SK-N-SH (cell line): Measurements from ENCODE around the gene ZFYVE27. TPM values are rescaled to one million over a fixed set of nuclear protein-coding genes. Genes with fewer than 3 reads are reported as not detected.
A peak's percentile ranks its signal among the peaks of the same experiment; 100 is the strongest.

ENCODE experiments used
- CTCF ChIA-PET: fragments of 300-600, 350-600 bp; formaldehyde crosslinking; extraction: SDS; loops from one replicate; lab custom pipeline; 2021; lab: Yijun Ruan, JAX
- POLR2A ChIA-PET: fragments of 350-600 bp; sonication (Branson Sonifier 250); formaldehyde crosslinking; extraction: SDS; loops from one replicate; lab custom pipeline; 2020; ENCODE audit warnings: antibody characterized with exemption, inconsistent platforms; lab: Yijun Ruan, JAX
- DNase-seq: peaks from one replicate; pipeline ENCODE4 v3.0.0; 2012
- H2AFZ ChIP-seq: fragments of 200-600 bp; sonication (generic); 2 replicates; pipeline ENCODE4 v1.8.1; 2016; ENCODE audit warnings: antibody characterized with exemption, mild to moderate bottlenecking, low read depth
- H3F3A ChIP-seq: fragments of 200-600 bp; sonication (generic); replicated peaks from 2 replicates; pipeline ENCODE3; 2016; ENCODE audit warnings: antibody characterized with exemption, mild to moderate bottlenecking; ENCODE audit not compliant: insufficient read depth
- H3K27ac ChIP-seq, 2 experiments: fragments of 200-500 bp in 1 of 2; fragments of 200-600 bp in 1 of 2; sonication (Bioruptor generic) in 1 of 2; sonication (generic), shearing (Covaris generic) in 1 of 2; 2 replicates each; pipeline versions ENCODE4 v1.5.1 to v1.6.1; 2014 to 2016; ENCODE audit warnings: low read depth in 2 of 2, inconsistent platforms in 1 of 2, low read length in 1 of 2, mild to moderate bottlenecking in 1 of 2, mixed read lengths in 1 of 2
- H3K27me3 ChIP-seq: fragments of 200-600 bp; sonication (generic), shearing (Covaris generic); 2 replicates; pipeline ENCODE4 v1.6.1; 2016; ENCODE audit warnings: mixed run types; ENCODE audit not compliant: insufficient read depth
- H3K36me3 ChIP-seq, 2 experiments: fragments of 200-500 bp in 1 of 2; fragments of 200-600 bp in 1 of 2; sonication (Bioruptor generic) in 1 of 2; sonication (generic) in 1 of 2; replicated peaks in 1 of 2; 2 replicates each; pipeline versions ENCODE3 to v1.5.1; 2014 to 2016; ENCODE audit warnings: low read length in 1 of 2, mild to moderate bottlenecking in 1 of 2; ENCODE audit not compliant: insufficient read depth in 2 of 2, control insufficient read depth in 1 of 2
- H3K4me1 ChIP-seq, 2 experiments: fragments of 200-500 bp in 1 of 2; fragments of 200-600 bp in 1 of 2; sonication (Bioruptor generic) in 1 of 2; sonication (generic), shearing (Covaris generic) in 1 of 2; 2 replicates each; pipeline versions ENCODE4 v1.5.1 to v1.6.1; 2014 to 2016; ENCODE audit warnings: low read depth in 1 of 2, low read length in 1 of 2, mixed run types in 1 of 2; ENCODE audit not compliant: insufficient read depth in 2 of 2, control insufficient read depth in 1 of 2
- H3K4me2 ChIP-seq: fragments of 200-600 bp; sonication (generic), shearing (Covaris generic); 2 replicates; pipeline ENCODE4 v1.6.1; 2017; ENCODE audit warnings: mixed run types
- H3K4me3 ChIP-seq, 2 experiments: fragments of 200-500 bp in 1 of 2; fragments of 200-600 bp in 1 of 2; sonication (Bioruptor generic) in 1 of 2; sonication (generic), shearing (Covaris generic) in 1 of 2; 2 replicates each; pipeline versions ENCODE4 v1.5.1 to v1.8.1; 2014 to 2016; ENCODE audit warnings: low read depth in 2 of 2, inconsistent platforms in 1 of 2, low read length in 1 of 2, mild to moderate bottlenecking in 1 of 2, mixed read lengths in 1 of 2, moderate library complexity in 1 of 2
- H3K79me2 ChIP-seq: fragments of 200-600 bp; sonication (generic); 2 replicates; pipeline ENCODE4 v1.8.1; 2017; ENCODE audit warnings: mild to moderate bottlenecking; ENCODE audit not compliant: insufficient read depth
- H3K9ac ChIP-seq: fragments of 200-600 bp; sonication (generic); 2 replicates; pipeline ENCODE4 v1.6.1; 2017; ENCODE audit warnings: mixed run types
- H3K9me2 ChIP-seq: fragments of 200-600 bp; sonication (generic); 2 replicates; pipeline ENCODE4 v1.6.1; 2017; ENCODE audit warnings: mixed run types
- H3K9me3 ChIP-seq: fragments of 200-600 bp; sonication (generic); 2 replicates; pipeline ENCODE4 v1.6.1; 2017; ENCODE audit warnings: mixed run types, mild to moderate bottlenecking, moderate library complexity
- H4K20me1 ChIP-seq: fragments of 200-600 bp; sonication (generic); 2 replicates; pipeline ENCODE4 v1.6.1; 2017; ENCODE audit warnings: mild to moderate bottlenecking, mixed run types; ENCODE audit not compliant: insufficient read depth
- ELF1 ChIP-seq: IDR thresholded peaks from 2 replicates; pipeline ENCODE4 v1.4.0; 2012
- FOSL2 ChIP-seq: IDR thresholded peaks from 2 replicates; pipeline ENCODE4 v1.4.0; 2012; ENCODE audit warnings: low read depth, mild to moderate bottlenecking, moderate library complexity, borderline replicate concordance
- GATA2 ChIP-seq: sonication (generic); formaldehyde crosslinking; IDR thresholded peaks from 2 replicates; pipeline ENCODE4 v1.5.0; 2020; ENCODE audit warnings: mild to moderate bottlenecking, missing genetic modification reagents
- JUND ChIP-seq: IDR thresholded peaks from 2 replicates; pipeline ENCODE4 v1.4.0; 2012
- MEF2A ChIP-seq: IDR thresholded peaks from 2 replicates; pipeline ENCODE4 v1.4.0; 2012; ENCODE audit warnings: low read depth, borderline replicate concordance
- POLR2AphosphoS5 ChIP-seq: IDR thresholded peaks from 2 replicates; pipeline ENCODE4 v1.6.1; 2012; ENCODE audit warnings: low read depth, low read length
- RAD21 ChIP-seq: IDR thresholded peaks from 2 replicates; pipeline ENCODE4 v1.6.1; 2012; ENCODE audit warnings: mild to moderate bottlenecking, low read length
- RCOR1 ChIP-seq: fragments of 150-350 bp; IDR thresholded peaks from 2 replicates; pipeline ENCODE4 v1.6.1; 2017; ENCODE audit warnings: antibody characterized with exemption, low read length
- RXRA ChIP-seq: IDR thresholded peaks from 2 replicates; pipeline ENCODE4 v1.4.0; 2012; ENCODE audit warnings: low read depth, mild to moderate bottlenecking, borderline replicate concordance
- SMC3 ChIP-seq: IDR thresholded peaks from 2 replicates; pipeline ENCODE4 v1.6.1; 2012; ENCODE audit warnings: low read depth, low read length, improper control_type of control experiment
- TEAD4 ChIP-seq: IDR thresholded peaks from 2 replicates; pipeline ENCODE4 v1.4.0; 2012; ENCODE audit warnings: mild to moderate bottlenecking, borderline replicate concordance; ENCODE audit not compliant: insufficient read depth
- WGBS: methylation state at CpG from one replicate; pipeline ENCODE4 v1.1.6; 2017; ENCODE audit warnings: low lambda C conversion rate; 5-methylcytosine and 5-hydroxymethylcytosine counted together
- polyA plus RNA-seq, 3 experiments: library from polyadenylated mRNA; depleted of rRNA; stranded (reverse); fragments of >200 nt; gene quantifications; 2 replicates each; pipeline ENCODE4 v1.2.3, GENCODE V29; 2012
- TF ChIP-seq, protein P1 (sequence below): IDR thresholded peaks from 2 replicates; pipeline ENCODE4 v1.4.0; 2012; ENCODE audit warnings: low read depth
- TF ChIP-seq, protein P2 (sequence below): fragments of 200-600 bp; sonication (generic); IDR thresholded peaks from 2 replicates; pipeline ENCODE4 v1.6.1; 2017; ENCODE audit warnings: antibody characterized with exemption, mild to moderate bottlenecking, moderate library complexity
- TF ChIP-seq, protein P3 (sequence below): fragments of 150-350 bp; IDR thresholded peaks from 2 replicates; pipeline ENCODE4 v1.6.1; 2016; ENCODE audit warnings: mild to moderate bottlenecking, low read depth, low read length
- TF ChIP-seq, protein P4 (sequence below): IDR thresholded peaks from 2 replicates; pipeline ENCODE4; 2012

ZFYVE27 gene
- polyA plus RNA-seq, 1 of the 3 experiments (the other 2 are of a cell fraction) = 30.5 TPM

DNA sequence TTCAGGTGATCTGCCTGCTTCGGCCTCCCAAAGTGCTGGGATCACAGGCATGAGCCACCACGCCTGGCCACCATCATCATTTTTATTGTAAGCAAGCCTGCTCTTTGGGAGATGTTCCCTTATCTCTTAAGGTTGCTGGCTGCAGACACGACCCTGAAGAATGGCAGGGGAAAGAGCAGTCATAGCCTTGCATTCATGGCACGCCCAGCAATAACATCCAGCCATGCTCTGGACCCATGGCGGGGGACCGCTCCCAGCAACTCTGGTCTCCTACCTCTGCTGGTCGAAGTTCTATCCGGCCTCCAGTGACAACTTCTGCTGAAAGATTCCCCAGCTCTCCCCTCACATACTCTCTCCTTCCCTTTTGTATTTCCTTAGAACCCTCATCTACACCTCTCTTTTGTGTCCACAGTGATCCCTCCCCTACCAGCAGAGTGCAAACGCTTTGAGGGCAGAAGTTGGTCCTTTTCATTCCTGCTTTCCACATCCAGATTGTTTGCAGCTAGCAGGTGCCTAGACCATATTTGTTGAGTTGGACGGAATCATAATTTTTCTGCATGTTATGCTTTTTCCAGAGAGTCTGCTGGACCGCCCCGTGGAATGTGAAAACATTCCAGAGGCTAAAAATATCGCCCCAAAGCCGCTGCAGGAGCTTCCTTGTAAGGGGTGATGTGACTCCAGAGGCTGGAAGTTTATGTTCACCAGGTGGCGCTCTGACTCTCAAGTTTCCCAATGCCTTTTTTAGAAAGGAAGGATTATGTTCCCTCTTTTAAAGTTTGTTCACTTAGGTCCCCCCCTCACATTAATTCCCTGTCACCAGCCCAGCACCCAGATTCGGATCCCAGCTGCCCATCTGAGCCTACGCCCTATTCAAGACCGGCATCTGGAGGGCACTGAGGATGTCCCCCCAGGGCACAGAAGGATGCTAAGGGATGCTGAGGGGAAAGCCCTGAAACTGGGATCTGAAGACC lies 27.7 kb upstream of the ZFYVE27 start:
- no peak overlapping the region for H2AFZ ChIP-seq
- H3K4me1 ChIP-seq = peaks cover 6 to 16% of the 10 kb centered on the region in 2 experiments; a peak in 3 of 4 replicates
- H3K9me2 ChIP-seq = no peaks in the 10 kb centered on the region
- H4K20me1 ChIP-seq = no peaks in the 10 kb centered on the region
- H3K27me3 ChIP-seq = no peaks in the 10 kb centered on the region
- no peaks in the 10 kb centered on the region for H3K36me3 ChIP-seq
- ChIA-PET POLR2A (interaction anchor here (1.1 kb wide), 1 partner anchor 10 kb away, joined by 3 read pairs; no protein-coding TSS in a partner anchor), CTCF (interaction anchor here (0.6 to 25.0 kb wide), 30 partner anchors 8 to 176 kb away, joined by 3 to 687 read pairs (median 6); partner anchors contain the start of genes ANKRD2, AVPI1 and ZFYVE27)
- no peak overlapping the region for H3K9ac ChIP-seq
- 43% methylated on average over 16 of the region's 18 CpGs for WGBS
- TF ChIP-seq TEAD4 (0 out of 2 replicates have a peak, but pooled peaks have one; percentile 32), SMC3 (peak; percentile 84), RXRA (no peak), JUND (no peak), RAD21 (peak; percentile 73), GATA2 (CRISPR knock-in tag) (no peak), MEF2A (peak; percentile 27; the same call in 1 of the 2 replicates), POLR2AphosphoS5 (no peak), ELF1 (no peak), RCOR1 (no peak), FOSL2 (no peak)
- TF ChIP-seq, protein P1, sequence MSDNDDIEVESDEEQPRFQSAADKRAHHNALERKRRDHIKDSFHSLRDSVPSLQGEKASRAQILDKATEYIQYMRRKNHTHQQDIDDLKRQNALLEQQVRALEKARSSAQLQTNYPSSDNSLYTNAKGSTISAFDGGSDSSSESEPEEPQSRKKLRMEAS = no peak
- TF ChIP-seq, protein P2, sequence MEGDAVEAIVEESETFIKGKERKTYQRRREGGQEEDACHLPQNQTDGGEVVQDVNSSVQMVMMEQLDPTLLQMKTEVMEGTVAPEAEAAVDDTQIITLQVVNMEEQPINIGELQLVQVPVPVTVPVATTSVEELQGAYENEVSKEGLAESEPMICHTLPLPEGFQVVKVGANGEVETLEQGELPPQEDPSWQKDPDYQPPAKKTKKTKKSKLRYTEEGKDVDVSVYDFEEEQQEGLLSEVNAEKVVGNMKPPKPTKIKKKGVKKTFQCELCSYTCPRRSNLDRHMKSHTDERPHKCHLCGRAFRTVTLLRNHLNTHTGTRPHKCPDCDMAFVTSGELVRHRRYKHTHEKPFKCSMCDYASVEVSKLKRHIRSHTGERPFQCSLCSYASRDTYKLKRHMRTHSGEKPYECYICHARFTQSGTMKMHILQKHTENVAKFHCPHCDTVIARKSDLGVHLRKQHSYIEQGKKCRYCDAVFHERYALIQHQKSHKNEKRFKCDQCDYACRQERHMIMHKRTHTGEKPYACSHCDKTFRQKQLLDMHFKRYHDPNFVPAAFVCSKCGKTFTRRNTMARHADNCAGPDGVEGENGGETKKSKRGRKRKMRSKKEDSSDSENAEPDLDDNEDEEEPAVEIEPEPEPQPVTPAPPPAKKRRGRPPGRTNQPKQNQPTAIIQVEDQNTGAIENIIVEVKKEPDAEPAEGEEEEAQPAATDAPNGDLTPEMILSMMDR = peak; percentile 81
- TF ChIP-seq, protein P3, sequence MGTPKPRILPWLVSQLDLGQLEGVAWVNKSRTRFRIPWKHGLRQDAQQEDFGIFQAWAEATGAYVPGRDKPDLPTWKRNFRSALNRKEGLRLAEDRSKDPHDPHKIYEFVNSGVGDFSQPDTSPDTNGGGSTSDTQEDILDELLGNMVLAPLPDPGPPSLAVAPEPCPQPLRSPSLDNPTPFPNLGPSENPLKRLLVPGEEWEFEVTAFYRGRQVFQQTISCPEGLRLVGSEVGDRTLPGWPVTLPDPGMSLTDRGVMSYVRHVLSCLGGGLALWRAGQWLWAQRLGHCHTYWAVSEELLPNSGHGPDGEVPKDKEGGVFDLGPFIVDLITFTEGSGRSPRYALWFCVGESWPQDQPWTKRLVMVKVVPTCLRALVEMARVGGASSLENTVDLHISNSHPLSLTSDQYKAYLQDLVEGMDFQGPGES = no peak
- TF ChIP-seq, protein P4, sequence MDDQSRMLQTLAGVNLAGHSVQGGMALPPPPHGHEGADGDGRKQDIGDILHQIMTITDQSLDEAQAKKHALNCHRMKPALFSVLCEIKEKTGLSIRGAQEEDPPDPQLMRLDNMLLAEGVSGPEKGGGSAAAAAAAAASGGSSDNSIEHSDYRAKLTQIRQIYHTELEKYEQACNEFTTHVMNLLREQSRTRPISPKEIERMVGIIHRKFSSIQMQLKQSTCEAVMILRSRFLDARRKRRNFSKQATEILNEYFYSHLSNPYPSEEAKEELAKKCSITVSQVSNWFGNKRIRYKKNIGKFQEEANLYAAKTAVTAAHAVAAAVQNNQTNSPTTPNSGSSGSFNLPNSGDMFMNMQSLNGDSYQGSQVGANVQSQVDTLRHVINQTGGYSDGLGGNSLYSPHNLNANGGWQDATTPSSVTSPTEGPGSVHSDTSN = no peak
- TF ChIP-seq, all 33 proteins: peak for 5
- peak; percentile 58 for DNase-seq
- no peak overlapping the region for H3K27ac ChIP-seq
- no peak overlapping the region for H3K4me2 ChIP-seq
- H3K9me3 ChIP-seq = no peaks in the 10 kb centered on the region
- no peaks in the 10 kb centered on the region for H3F3A ChIP-seq
- H3K4me3 ChIP-seq = no peak overlapping the region; a peak in 1 of 4 replicates
- no peaks in the 10 kb centered on the region; the same call in 1 of the 2 replicates for H3K79me2 ChIP-seq
